Head of caudate nucleus (tissue), 42 donors: ENCODE data around the gene MB21D2.
"Not testable (repeated sequence)": the region's sequence is repeated elsewhere in the genome, so short reads cannot be mapped to it uniquely, and the experiment has no call there.

ENCODE experiments used
- DNase-seq, 42 donors: peaks; one replicate each; pipeline versions ENCODE4 v3.0.0 to v3.0.0-alpha.2; 2020 to 2021; ENCODE audit warnings: mixed read lengths in 7 of 42
- intact Hi-C: fragments of 100-400 bp; cut with DNase I; formaldehyde crosslinking; loops from one replicate; pipeline ENCODE4 v1.15.0; 2022

MB21D2 gene

DNA sequence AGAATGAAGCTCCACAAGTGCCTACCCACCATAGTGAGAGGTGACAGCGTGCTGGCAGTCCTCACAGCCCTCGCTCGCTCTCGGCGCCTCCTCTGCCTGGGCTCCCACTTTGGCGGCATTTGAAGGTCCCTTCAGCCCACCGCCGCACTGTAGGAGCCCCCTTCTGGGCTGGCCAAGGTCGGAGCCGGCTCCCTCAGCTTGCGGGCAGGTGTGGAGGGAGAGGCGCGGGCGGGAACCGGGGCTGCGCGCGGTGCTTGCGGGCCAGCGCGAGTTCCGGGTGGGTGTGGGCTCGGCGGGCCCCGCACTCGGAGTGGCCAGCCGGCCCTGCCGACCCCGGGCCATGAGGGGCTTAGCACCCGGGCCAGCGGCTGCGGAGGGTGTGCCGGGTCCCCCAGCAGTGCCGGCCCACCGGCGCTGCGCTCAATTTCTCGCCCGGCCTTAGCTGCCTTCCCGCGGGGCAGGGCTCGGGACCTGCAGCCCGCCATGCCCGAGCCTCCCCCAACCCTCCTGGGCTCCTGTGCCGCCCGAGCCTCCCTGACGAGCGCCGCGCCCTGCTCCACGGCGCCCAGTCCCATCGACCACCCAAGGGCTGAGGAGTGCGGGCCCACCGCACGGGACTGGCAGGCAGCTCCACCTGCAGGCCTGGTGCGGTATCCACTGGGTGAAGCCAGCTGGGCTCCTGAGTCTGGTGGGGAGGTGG is 128.7 kb downstream of the MB21D2 start:
- DNase-seq, intact Hi-C loops: not testable (repeated sequence)

- intact Hi-C loops = no loop called here
Observed at GRCh38 chr3:192778508-192778907, 139.1 kb downstream of the MB21D2 start.

DNA sequence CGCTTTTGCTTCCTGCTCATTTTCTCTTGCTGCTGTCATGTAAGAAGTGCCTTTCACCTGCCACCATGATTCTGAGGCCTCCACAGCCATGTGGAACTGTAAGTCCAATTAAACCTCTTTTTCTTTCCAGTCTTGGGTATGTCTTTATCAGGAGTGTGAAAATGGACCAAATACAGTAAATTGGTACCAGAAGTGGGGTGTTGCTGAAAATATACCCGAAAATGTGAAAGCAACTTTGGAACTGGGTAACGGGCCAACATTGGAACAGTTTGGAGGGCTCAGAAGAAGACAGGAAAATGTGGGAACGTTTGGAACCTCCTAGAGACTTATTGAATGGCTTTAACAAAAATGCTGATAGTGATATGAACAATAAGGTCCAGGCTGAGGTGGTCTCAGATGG is 143.3 kb downstream of the MB21D2 start:
- DNase-seq, intact Hi-C loops: not testable (repeated sequence)

More at GRCh38 chr3:192778508-192778907, 139.1 kb downstream of the MB21D2 start:
- no peak for DNase-seq

- peak in 40 of 42 donors; percentile 19 to 79 (median 44) for DNase-seq
- intact Hi-C loops = no loop called here
Observed at GRCh38 chr3:192772240-192772894, 145.3 kb downstream of the MB21D2 start.

DNA sequence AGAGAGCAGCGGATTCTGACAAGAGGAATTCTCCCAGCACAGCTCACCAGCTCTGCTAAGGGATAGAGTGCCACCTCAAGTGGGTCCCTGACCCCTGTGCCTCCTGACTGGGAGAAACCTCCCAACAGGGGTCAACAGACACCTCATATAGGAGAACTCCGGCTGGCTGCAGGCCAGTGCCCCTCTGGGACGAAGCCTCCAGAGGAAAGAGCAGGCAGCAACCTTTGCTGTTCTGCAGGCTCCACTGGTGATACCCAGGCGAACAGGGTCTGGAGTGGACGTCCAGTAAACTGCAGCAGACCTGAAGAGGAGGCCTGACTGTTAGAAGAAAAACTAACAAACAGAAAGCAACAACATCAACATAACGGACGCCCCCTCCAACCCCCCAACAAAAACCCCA is 159.0 kb downstream of the MB21D2 start:
- no peak for DNase-seq
- intact Hi-C loops = no loop called here

GRCh38 chr3:192751148-192751547 is 166.5 kb downstream of the MB21D2 start:
- no peak for DNase-seq
- intact Hi-C loops = no loop called here

GRCh38 chr3:192750201-192750600 is 167.5 kb downstream of the MB21D2 start:
- intact Hi-C loops = no loop called here
- DNase-seq = no peak

- DNase-seq = peak in 4 of 42 donors; percentile 3 to 69 (median 6)
- intact Hi-C loops = no loop called here
Observed at GRCh38 chr3:192747746-192748145, 169.9 kb downstream of the MB21D2 start.

DNA sequence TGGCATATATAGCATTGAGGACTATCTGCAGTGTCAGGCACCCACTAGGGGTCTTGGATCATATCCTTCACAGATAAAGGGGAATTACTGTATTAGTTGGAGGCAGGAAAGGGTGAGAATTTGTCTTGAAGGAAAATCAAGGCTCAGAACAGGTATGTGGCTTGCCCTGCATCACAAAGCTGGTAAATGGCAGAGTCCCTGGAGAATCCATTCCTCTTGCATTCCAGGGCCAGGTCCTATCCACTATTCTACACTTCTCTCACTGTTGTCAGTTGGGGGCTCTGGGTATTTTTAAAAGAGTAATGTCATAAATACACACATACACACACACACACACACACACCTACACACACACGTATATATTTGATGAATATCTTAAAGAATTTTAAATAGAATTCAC is 170.5 kb downstream of the MB21D2 start:
- no peak for DNase-seq
- intact Hi-C loops = no loop called here
